GM23338 (cell line): ENCODE results near the gene TAS2R40.

Source experiments
- CREB1 ChIP-seq: fragments of 250-450 bp; sonication (Bioruptor Pico); IDR thresholded peaks from 2 replicates; pipeline ENCODE4 v1.5.0; 2020; ENCODE audit warnings: low read depth, mild to moderate bottlenecking, moderate library complexity
- EZH2 ChIP-seq: fragments of 200-600 bp; sonication (generic); IDR thresholded peaks from one replicate; pipeline ENCODE4 v1.8.0; 2017; ENCODE audit warnings: antibody characterized with exemption, mild to moderate bottlenecking, low read depth; ENCODE audit not compliant: unreplicated experiment
- EZH2phosphoT487 ChIP-seq: fragments of 200-600 bp; sonication (generic); IDR thresholded peaks from one replicate; pipeline ENCODE4 v1.8.1; 2018; ENCODE audit warnings: antibody characterized with exemption; ENCODE audit not compliant: unreplicated experiment
- NANOG ChIP-seq: IDR thresholded peaks from 2 replicates; pipeline ENCODE4 v1.6.1; 2016; ENCODE audit warnings: antibody characterized with exemption, borderline replicate concordance
- POLR2AphosphoS5 ChIP-seq: IDR thresholded peaks from 2 replicates; pipeline ENCODE4 v1.6.1; 2016; ENCODE audit warnings: antibody characterized with exemption, low read depth
- TF ChIP-seq, protein P1 (sequence below), 2 experiments: fragments of 200-600 bp in 1 of 2; sonication (generic) in 1 of 2; conservative IDR thresholded peaks; 2 replicates each; pipeline versions ENCODE4 v1.5.1 to v1.6.1; 2016 to 2017; ENCODE audit warnings: antibody characterized with exemption in 2 of 2, low read depth in 2 of 2, mild to moderate bottlenecking in 2 of 2, moderate library complexity in 1 of 2
- TF ChIP-seq, protein P2 (sequence below): IDR thresholded peaks from 2 replicates; pipeline ENCODE4 v1.6.1; 2016; ENCODE audit warnings: antibody characterized with exemption
- TF ChIP-seq, protein P3 (sequence below): IDR thresholded peaks from one replicate; pipeline ENCODE4 v1.6.1; 2018; ENCODE audit warnings: antibody characterized with exemption; ENCODE audit not compliant: unreplicated experiment

DNA sequence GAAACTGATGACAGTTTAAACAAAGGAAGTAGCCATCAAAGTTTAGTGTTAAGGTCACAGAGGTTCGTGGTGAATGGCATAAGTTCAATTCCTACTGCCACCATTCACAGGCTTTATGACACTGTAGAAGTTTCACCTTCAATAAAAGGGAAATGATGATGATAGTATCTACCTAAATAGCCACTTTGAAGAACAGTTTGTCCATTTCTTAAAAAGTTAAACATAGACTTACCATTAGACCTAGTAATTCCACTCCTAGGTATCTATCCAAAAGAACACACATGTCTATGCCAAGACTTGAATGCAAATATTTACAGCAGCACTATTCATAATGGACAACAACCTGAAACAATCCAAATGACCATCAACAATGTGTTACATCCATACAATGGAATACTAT lies 22.5 kb downstream of the TAS2R40 start:
- TF ChIP-seq, protein P1, sequence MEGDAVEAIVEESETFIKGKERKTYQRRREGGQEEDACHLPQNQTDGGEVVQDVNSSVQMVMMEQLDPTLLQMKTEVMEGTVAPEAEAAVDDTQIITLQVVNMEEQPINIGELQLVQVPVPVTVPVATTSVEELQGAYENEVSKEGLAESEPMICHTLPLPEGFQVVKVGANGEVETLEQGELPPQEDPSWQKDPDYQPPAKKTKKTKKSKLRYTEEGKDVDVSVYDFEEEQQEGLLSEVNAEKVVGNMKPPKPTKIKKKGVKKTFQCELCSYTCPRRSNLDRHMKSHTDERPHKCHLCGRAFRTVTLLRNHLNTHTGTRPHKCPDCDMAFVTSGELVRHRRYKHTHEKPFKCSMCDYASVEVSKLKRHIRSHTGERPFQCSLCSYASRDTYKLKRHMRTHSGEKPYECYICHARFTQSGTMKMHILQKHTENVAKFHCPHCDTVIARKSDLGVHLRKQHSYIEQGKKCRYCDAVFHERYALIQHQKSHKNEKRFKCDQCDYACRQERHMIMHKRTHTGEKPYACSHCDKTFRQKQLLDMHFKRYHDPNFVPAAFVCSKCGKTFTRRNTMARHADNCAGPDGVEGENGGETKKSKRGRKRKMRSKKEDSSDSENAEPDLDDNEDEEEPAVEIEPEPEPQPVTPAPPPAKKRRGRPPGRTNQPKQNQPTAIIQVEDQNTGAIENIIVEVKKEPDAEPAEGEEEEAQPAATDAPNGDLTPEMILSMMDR (conservative IDR thresholded peaks at IDR 0.05; ENCODE audit: low read depth in 2 of 2), result no peak
- no peak for TF ChIP-seq NANOG
- TF ChIP-seq, protein P2, sequence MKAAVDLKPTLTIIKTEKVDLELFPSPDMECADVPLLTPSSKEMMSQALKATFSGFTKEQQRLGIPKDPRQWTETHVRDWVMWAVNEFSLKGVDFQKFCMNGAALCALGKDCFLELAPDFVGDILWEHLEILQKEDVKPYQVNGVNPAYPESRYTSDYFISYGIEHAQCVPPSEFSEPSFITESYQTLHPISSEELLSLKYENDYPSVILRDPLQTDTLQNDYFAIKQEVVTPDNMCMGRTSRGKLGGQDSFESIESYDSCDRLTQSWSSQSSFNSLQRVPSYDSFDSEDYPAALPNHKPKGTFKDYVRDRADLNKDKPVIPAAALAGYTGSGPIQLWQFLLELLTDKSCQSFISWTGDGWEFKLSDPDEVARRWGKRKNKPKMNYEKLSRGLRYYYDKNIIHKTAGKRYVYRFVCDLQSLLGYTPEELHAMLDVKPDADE, result no peak
- TF ChIP-seq, protein P3, sequence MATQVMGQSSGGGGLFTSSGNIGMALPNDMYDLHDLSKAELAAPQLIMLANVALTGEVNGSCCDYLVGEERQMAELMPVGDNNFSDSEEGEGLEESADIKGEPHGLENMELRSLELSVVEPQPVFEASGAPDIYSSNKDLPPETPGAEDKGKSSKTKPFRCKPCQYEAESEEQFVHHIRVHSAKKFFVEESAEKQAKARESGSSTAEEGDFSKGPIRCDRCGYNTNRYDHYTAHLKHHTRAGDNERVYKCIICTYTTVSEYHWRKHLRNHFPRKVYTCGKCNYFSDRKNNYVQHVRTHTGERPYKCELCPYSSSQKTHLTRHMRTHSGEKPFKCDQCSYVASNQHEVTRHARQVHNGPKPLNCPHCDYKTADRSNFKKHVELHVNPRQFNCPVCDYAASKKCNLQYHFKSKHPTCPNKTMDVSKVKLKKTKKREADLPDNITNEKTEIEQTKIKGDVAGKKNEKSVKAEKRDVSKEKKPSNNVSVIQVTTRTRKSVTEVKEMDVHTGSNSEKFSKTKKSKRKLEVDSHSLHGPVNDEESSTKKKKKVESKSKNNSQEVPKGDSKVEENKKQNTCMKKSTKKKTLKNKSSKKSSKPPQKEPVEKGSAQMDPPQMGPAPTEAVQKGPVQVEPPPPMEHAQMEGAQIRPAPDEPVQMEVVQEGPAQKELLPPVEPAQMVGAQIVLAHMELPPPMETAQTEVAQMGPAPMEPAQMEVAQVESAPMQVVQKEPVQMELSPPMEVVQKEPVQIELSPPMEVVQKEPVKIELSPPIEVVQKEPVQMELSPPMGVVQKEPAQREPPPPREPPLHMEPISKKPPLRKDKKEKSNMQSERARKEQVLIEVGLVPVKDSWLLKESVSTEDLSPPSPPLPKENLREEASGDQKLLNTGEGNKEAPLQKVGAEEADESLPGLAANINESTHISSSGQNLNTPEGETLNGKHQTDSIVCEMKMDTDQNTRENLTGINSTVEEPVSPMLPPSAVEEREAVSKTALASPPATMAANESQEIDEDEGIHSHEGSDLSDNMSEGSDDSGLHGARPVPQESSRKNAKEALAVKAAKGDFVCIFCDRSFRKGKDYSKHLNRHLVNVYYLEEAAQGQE, result no peak
- no peak for TF ChIP-seq EZH2phosphoT487
- no peak for TF ChIP-seq EZH2
- TF ChIP-seq POLR2AphosphoS5, result no peak
- no peak for TF ChIP-seq CREB1 (CRISPR knock-in tag)
